Ovary (tissue), 9 donors: ENCODE data around the gene UBE2A. TPM values are rescaled to one million over a fixed set of nuclear protein-coding genes. Genes with fewer than 3 reads are reported as not detected.

Experiments used
- DNase-seq, 5 donors: peaks; one replicate each; pipeline ENCODE4 v3.0.0-alpha.2; 2019 to 2020
- H3K27ac ChIP-seq, 2 donors: fragments of 200-600 bp; one replicate each; pipeline versions ENCODE4 v1.5.1 to v1.8.0; 2019 to 2022
- H3K27me3 ChIP-seq: fragments of 200-600 bp; one replicate; pipeline ENCODE4 v1.8.0; 2022
- H3K36me3 ChIP-seq: fragments of 200-600 bp; sonication (generic); one replicate; pipeline ENCODE4 v1.5.1; 2019
- H3K4me1 ChIP-seq: one replicate; pipeline ENCODE4 v1.8.1; 2013; ENCODE audit warnings: mild to moderate bottlenecking, moderate library complexity; ENCODE audit not compliant: insufficient read depth
- H3K4me3 ChIP-seq: fragments of 200-600 bp; sonication (generic); one replicate; pipeline ENCODE4 v1.5.1; 2017
- H3K9me3 ChIP-seq, 2 donors: fragments of 200-600 bp in 1 of 2; sonication (generic) in 1 of 2; one replicate each; pipeline versions ENCODE4 v1.5.1 to v1.8.1; 2013 to 2019; ENCODE audit warnings: mild to moderate bottlenecking in 1 of 2, moderate library complexity in 1 of 2
- CTCF ChIP-seq, 3 donors: fragments of 450-650 bp in 2 of 3; fragments of 200-600 bp in 1 of 3; IDR thresholded peaks; one replicate each; pipeline versions ENCODE4 v1.5.1 to v1.8.0; 2016 to 2022; ENCODE audit warnings: antibody characterized with exemption in 3 of 3, mild to moderate bottlenecking in 1 of 3
- EP300 ChIP-seq: sonication (generic); formaldehyde crosslinking; IDR thresholded peaks from one replicate; pipeline ENCODE4 v1.6.1; 2017; ENCODE audit warnings: antibody characterized with exemption
- POLR2A ChIP-seq: fragments of 450-650 bp; IDR thresholded peaks from one replicate; pipeline ENCODE4 v1.6.1; 2017; ENCODE audit warnings: antibody characterized with exemption, mild to moderate bottlenecking, moderate library complexity
- whole genome bisulfite sequencing, 3 donors: extraction: QIAGEN DNeasy Blood & Tissue Kit in 1 of 3; methylation state at CpG; one replicate each; pipeline versions ENCODE4 v1.1.5 to v1.1.7; 2013 to 2017; 5-methylcytosine and 5-hydroxymethylcytosine counted together
- intact Hi-C, 4 donors: fragments of 100-400 bp; cut with DNase I; formaldehyde crosslinking; loops; one replicate each; pipeline versions ENCODE4 v1.11.0 to v1.15.1; 2022 to 2023
- polyA plus RNA-seq, 2 donors: library from polyadenylated mRNA; stranded (reverse); fragments of 200-250 nt in 1 of 2; fragments of 350-450 nt in 1 of 2; fragmentation: Illumina TruSeq in 1 of 2; extraction: RNeasy Lipid Tissue Mini Kit (QIAGEN cat#74804) in 1 of 2; gene quantifications; one replicate each; pipeline ENCODE4 v1.2.3, GENCODE V29; 2013 to 2014
- total RNA-seq, 7 donors: library from RNA; depleted of rRNA in 2 of 7; stranded (reverse); fragments of >200 nt in 2 of 7; fragmentation: NEBNext Ultra II Directional in 3 of 7; extraction: Animal tissue kit (Norgen Biotek cat#: 25700) in 3 of 7; gene quantifications; one replicate each; pipeline versions ENCODE4 v1.1.0 to v1.2.4, GENCODE V29; 2016 to 2023
- donor health status: DM: no; HTN: no; CAD: no; lungs with moderate emphysema.
- donor health status: DM: no; HTN: no; CAD: no.
- donor health status: Bipolar disorder and iron deficiency.
- donor health status: DM: yes; HTN: yes; CAD: no.
- donor health status: DM: no; HTN: no; CAD: no.
- donor health status: DM: yes; HTN: yes; CAD: no.

UBE2A gene
- total and polyA plus RNA-seq, 9 donors = 25.0 to 86.0 (median 30.2) TPM

- Histone ChIP-seq H3K9me3 (no peaks in the 10 kb centered on the region), H3K4me3 (no peak overlapping the region), H3K36me3 (no peaks in the 10 kb centered on the region), H3K27ac (no peak overlapping the region), H3K27me3 (no peaks in the 10 kb centered on the region), H3K4me1 (no peaks in the 10 kb centered on the region)
- no peak for DNase-seq
- TF ChIP-seq POLR2A (no peak), CTCF (IDR thresholded peaks at IDR 0.05) (no peak), EP300 (no peak)
- intact Hi-C loops = no loop called here
- 82 to 85% (median 82%) methylated on average over 13 of the region's 13 CpGs for WGBS, 3 donors
These were observed 40.4 kb downstream of the UBE2A start for GRCh38 chrX:119614776-119615175.

GRCh38 chrX:119617517-119618164 lies 43.3 kb downstream of the UBE2A start:
- no peak overlapping the region for H3K27ac ChIP-seq
- no peak for DNase-seq
- no peaks in the 10 kb centered on the region for H3K9me3 ChIP-seq
- no peaks in the 10 kb centered on the region for H3K36me3 ChIP-seq
- no peaks in the 10 kb centered on the region for H3K27me3 ChIP-seq
- H3K4me3 ChIP-seq = no peak overlapping the region
- TF ChIP-seq EP300 = no peak
- TF ChIP-seq CTCF (IDR thresholded peaks at IDR 0.05) = no peak
- TF ChIP-seq POLR2A = no peak
- intact Hi-C loops = no loop called here
- WGBS, 3 donors = 51 to 63% (median 63%) methylated on average over 15 of the region's 15 CpGs
- no peaks in the 10 kb centered on the region for H3K4me1 ChIP-seq

- intact Hi-C loops = no loop called here
- no peak for DNase-seq
- H3K4me3 ChIP-seq = no peak overlapping the region
These were observed 44.1 kb downstream of the UBE2A start for GRCh38 chrX:119618439-119618838.

GRCh38 chrX:119622356-119623232 lies 48.2 kb downstream of the UBE2A start:
- Histone ChIP-seq H3K36me3 (no peaks in the 10 kb centered on the region), H3K4me1 (no peaks in the 10 kb centered on the region), H3K27me3 (no peaks in the 10 kb centered on the region), H3K9me3 (no peaks in the 10 kb centered on the region), H3K4me3 (no peak overlapping the region), H3K27ac (no peak overlapping the region)
- no peak for DNase-seq
- intact Hi-C loops = no loop called here
- TF ChIP-seq POLR2A (no peak), EP300 (no peak), CTCF (IDR thresholded peaks at IDR 0.05) (no peak)
- 42 to 48% (median 45%) methylated on average over 9 of the region's 9 CpGs for WGBS, 3 donors

More at GRCh38 chrX:119618439-119618838, 44.1 kb downstream of the UBE2A start:
- Histone ChIP-seq H3K36me3 (no peaks in the 10 kb centered on the region), H3K9me3 (no peaks in the 10 kb centered on the region), H3K4me1 (no peaks in the 10 kb centered on the region), H3K27ac (no peak overlapping the region), H3K27me3 (no peaks in the 10 kb centered on the region)
- TF ChIP-seq EP300 (no peak), CTCF (IDR thresholded peaks at IDR 0.05) (no peak), POLR2A (no peak)
- 74 to 76% (median 75%) methylated on average over 5 of the region's 5 CpGs for WGBS, 3 donors
